Prostate gland (tissue), 2 donors: Measurements from ENCODE around the gene KRTAP12-4. TPM values are rescaled to one million over a fixed set of nuclear protein-coding genes. Genes with fewer than 3 reads are reported as not detected.
A peak's percentile ranks its signal among the peaks of the same experiment; 100 is the strongest.
"Not testable (repeated sequence)": the region's sequence is repeated elsewhere in the genome, so short reads cannot be mapped to it uniquely, and the experiment has no call there.

Experiments used
- DNase-seq: peaks from one replicate; pipeline ENCODE4 v3.0.0-alpha.2; 2019; ENCODE audit warnings: low spot score
- H3K27ac ChIP-seq, 2 donors: fragments of 200-600 bp; sonication (generic); 2 replicates each; pipeline ENCODE4 v1.5.1; 2017 to 2019
- H3K27me3 ChIP-seq: fragments of 200-600 bp; sonication (generic); replicated peaks from 2 replicates; pipeline ENCODE4 v1.5.1; 2019; ENCODE audit not compliant: insufficient read depth
- H3K36me3 ChIP-seq, 2 donors: fragments of 200-600 bp; sonication (generic); 1 replicate in 1 of 2; 2 replicates in 1 of 2; pipeline versions ENCODE4 v1.5.1 to v1.8.1; 2017 to 2019
- H3K4me1 ChIP-seq: fragments of 200-600 bp; sonication (generic); replicated peaks from 2 replicates; pipeline ENCODE4 v1.5.1; 2019
- H3K4me3 ChIP-seq, 2 donors: fragments of 200-600 bp; sonication (generic); 2 replicates each; pipeline ENCODE4 v1.5.1; 2017 to 2019
- H3K9me3 ChIP-seq: fragments of 200-600 bp; sonication (generic); 2 replicates; pipeline ENCODE4 v1.5.1; 2017
- POLR2A ChIP-seq: fragments of 450-650 bp; IDR thresholded peaks from one replicate; pipeline ENCODE4 v1.6.1; 2016; ENCODE audit warnings: antibody characterized with exemption, mild to moderate bottlenecking
- POLR2AphosphoS5 ChIP-seq: sonication (generic); formaldehyde crosslinking; IDR thresholded peaks from one replicate; pipeline ENCODE4 v1.6.1; 2017; ENCODE audit warnings: antibody characterized with exemption
- WGBS: methylation state at CpG from one replicate; pipeline ENCODE4 v1.1.5; 2018; 5-methylcytosine and 5-hydroxymethylcytosine counted together
- intact Hi-C: fragments of 100-400 bp; cut with DNase I; formaldehyde crosslinking; loops from one replicate; pipeline ENCODE4 v1.14.2; 2022
- total RNA-seq, 2 donors: library from RNA; depleted of rRNA; stranded (reverse); fragments of >200 nt; gene quantifications; one replicate each; pipeline ENCODE4 v1.1.0, GENCODE V29; 2016
- TF ChIP-seq, protein P1 (sequence below), 4 experiments: fragments of 200-600 bp in 2 of 4; fragments of 450-650 bp in 2 of 4; sonication (generic) in 2 of 4; IDR thresholded peaks; 1 replicate in 3 of 4; 2 replicates in 1 of 4; pipeline ENCODE4 v1.5.1; 2016 to 2019; ENCODE audit warnings: antibody characterized with exemption in 4 of 4, mild to moderate bottlenecking in 2 of 4, moderate library complexity in 2 of 4

KRTAP12-4 gene
- total RNA-seq, 2 donors from 2014 or later, result not detected

DNA sequence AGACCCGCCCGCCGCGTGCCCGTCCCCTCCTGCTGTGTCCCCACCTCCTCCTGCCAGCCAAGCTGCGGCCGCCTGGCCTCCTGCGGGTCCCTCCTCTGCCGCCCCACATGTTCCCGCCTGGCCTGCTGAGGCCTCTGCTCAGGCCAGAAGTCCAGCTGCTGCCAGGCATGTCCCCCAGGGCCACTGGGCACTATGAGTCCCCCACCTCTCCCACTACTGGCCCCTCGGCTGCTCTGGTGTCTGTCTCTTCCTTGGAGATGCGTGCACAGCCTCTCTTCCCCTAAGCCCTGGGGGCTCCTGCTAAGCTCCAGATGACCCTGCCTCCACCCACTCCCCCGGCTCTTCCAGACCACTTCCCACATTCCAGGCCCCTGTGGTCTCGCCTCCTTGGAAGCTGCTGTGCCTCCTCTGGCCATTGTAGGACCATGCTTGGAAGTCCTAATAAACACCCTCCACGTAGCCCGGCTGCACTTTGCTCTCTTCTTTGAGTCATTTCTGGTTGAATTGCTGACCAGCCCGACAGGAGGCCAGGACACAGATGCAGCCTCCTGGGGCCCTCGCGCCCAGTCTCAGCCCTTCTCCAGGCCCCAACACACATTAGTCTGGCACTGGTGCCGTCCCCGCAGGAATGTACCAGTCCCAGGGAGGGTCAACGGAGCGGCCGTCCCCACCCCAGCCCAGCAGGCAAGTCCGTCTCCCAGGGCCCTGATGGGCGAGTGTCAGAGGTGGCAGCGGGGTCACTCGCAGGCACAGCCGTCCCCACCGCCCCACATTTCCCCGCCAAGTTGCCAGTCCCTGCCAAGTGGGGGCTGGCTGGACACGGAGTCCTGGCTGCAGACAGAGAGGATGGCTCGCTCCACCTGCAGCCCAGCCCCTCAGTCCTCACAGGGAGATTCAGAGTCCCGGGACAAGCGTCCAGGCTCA is 43.6 kb upstream of the KRTAP12-4 start:
- Histone ChIP-seq H3K27ac (no peak overlapping the region), H3K4me3 (no peak overlapping the region), H3K9me3 (no peaks in the 10 kb centered on the region), H3K4me1 (no peaks in the 10 kb centered on the region), H3K36me3 (no peaks in the 10 kb centered on the region), H3K27me3 (peaks cover 14% of the 10 kb centered on the region)
- 43% methylated on average over 32 of the region's 35 CpGs for WGBS
- no peak for DNase-seq
- TF ChIP-seq POLR2A (no peak), POLR2AphosphoS5 (no peak)
- intact Hi-C loops, result no loop called here

DNA sequence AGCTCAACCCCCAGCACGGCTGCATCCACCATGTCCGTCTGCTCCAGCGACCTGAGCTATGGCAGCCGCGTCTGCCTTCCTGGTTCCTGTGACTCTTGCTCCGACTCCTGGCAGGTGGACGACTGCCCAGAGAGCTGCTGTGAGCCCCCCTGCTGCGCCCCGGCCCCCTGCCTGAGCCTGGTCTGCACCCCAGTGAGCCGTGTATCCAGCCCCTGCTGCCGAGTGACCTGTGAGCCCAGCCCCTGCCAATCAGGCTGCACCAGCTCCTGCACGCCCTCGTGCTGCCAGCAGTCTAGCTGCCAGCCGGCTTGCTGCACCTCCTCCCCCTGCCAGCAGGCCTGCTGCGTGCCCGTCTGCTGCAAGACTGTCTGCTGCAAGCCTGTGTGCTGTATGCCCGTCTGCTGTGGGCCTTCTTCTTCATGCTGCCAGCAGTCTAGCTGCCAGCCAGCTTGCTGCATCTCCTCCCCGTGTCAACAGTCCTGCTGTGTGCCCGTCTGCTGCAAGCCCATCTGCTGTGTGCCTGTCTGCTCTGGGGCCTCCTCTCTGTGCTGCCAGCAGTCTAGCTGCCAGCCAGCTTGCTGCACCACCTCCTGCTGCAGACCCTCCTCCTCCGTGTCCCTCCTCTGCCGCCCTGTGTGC is 42.8 kb upstream of the KRTAP12-4 start, which contains the start of gene KRTAP10-12:
Gene KRTAP10-12 (plus strand): TSS at position 1 of the 639 bp plus-strand sequence. CDS start 30 bp downstream, at position 31.
- H3K9me3 ChIP-seq, H3K27ac ChIP-seq, H3K4me1 ChIP-seq, DNase-seq, H3K36me3 ChIP-seq, intact Hi-C loops, H3K4me3 ChIP-seq: not testable (repeated sequence)
- peaks cover 14% of the 10 kb centered on the region for H3K27me3 ChIP-seq
- 45% methylated on average over 17 of the region's 21 CpGs for whole genome bisulfite sequencing

DNA sequence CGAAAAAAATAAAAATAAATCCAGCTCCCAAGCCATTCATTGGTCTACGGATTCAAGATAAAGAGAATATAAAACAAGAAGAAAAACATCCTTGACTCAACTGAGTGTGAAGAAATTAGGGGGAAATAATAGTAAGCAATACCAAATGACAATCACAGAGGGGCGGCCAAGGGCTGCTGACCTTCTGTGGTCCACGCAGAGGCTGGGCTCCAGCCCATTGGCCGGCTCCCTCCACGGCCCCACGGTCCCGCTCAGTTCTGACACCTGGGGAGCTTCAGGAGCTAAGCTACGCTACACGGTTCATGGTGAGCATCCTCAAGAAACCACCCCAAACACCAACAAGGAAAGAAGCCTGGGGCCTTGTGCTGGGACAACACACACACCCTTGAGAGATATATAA is 42.1 kb upstream of the KRTAP12-4 start:
- TF ChIP-seq POLR2A (no peak), POLR2AphosphoS5 (no peak)
- TF ChIP-seq, protein P1, sequence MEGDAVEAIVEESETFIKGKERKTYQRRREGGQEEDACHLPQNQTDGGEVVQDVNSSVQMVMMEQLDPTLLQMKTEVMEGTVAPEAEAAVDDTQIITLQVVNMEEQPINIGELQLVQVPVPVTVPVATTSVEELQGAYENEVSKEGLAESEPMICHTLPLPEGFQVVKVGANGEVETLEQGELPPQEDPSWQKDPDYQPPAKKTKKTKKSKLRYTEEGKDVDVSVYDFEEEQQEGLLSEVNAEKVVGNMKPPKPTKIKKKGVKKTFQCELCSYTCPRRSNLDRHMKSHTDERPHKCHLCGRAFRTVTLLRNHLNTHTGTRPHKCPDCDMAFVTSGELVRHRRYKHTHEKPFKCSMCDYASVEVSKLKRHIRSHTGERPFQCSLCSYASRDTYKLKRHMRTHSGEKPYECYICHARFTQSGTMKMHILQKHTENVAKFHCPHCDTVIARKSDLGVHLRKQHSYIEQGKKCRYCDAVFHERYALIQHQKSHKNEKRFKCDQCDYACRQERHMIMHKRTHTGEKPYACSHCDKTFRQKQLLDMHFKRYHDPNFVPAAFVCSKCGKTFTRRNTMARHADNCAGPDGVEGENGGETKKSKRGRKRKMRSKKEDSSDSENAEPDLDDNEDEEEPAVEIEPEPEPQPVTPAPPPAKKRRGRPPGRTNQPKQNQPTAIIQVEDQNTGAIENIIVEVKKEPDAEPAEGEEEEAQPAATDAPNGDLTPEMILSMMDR (IDR thresholded peaks at IDR 0.05), result no peak
- no peaks in the 10 kb centered on the region for H3K4me1 ChIP-seq
- peaks cover 14% of the 10 kb centered on the region for H3K27me3 ChIP-seq
- no peak overlapping the region for H3K4me3 ChIP-seq
- no peaks in the 10 kb centered on the region for H3K36me3 ChIP-seq
- intact Hi-C loops, result no loop called here
- DNase-seq, result no peak
- no peak overlapping the region for H3K27ac ChIP-seq
- no peaks in the 10 kb centered on the region for H3K9me3 ChIP-seq
- 71% methylated on average over 10 of the region's 10 CpGs for WGBS

DNA sequence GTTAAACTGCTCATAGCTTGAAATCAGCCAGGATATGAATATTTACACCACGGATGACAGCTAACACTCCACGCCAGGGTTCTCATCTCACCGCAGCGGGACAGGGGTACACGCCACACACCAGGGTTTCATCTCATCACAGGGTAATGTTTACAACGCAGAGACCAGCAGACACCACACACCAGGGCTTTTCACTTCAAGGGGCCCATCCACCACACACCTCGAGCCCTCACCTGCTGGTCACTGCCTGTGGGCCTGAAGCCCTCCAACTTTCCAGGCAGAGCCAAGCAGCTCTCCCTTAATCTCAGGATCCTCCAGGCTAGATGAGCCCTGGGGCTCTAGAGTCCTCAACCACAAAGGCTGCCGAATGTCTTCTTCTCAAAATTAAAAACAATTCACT is 41.2 kb upstream of the KRTAP12-4 start:
- no peak for TF ChIP-seq POLR2AphosphoS5
- TF ChIP-seq POLR2A, result no peak
- TF ChIP-seq, protein P1 (IDR thresholded peaks at IDR 0.05), result no peak
- Histone ChIP-seq H3K27me3 (peaks cover 11% of the 10 kb centered on the region), H3K36me3 (no peaks in the 10 kb centered on the region), H3K4me1 (no peaks in the 10 kb centered on the region), H3K9me3 (no peaks in the 10 kb centered on the region), H3K4me3 (no peak overlapping the region), H3K27ac (no peak overlapping the region)
- WGBS, result 79% methylated on average over 8 of the region's 8 CpGs
- DNase-seq, result no peak
- intact Hi-C loops, result no loop called here

DNA sequence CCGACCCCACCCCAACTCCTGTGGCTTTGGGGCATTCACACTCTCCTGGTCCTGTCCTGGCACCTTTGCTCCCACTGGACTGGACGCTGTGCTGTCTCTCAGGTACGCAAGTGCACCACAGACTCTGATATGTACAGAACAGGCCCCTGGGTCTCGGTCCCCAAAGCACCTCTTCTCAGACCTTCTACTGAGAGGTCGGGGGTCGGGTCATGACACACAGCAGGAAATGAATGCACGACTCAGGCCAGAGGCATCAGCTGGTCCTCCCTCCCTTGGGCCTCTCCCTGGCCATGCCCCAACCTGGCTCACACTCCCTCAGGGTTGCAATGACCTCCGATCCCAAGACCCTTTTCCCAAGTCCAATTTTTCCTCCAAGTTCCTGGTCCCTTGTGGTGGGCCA is 40.7 kb upstream of the KRTAP12-4 start:
- 73% methylated on average over 8 of the region's 8 CpGs for WGBS
- no peak for TF ChIP-seq POLR2AphosphoS5
- no peak for TF ChIP-seq POLR2A
- TF ChIP-seq, protein P1 (IDR thresholded peaks at IDR 0.05), result no peak
- Histone ChIP-seq H3K36me3 (no peaks in the 10 kb centered on the region), H3K4me3 (no peak overlapping the region), H3K27me3 (peaks cover 11% of the 10 kb centered on the region), H3K9me3 (no peaks in the 10 kb centered on the region), H3K4me1 (no peaks in the 10 kb centered on the region), H3K27ac (no peak overlapping the region)
- intact Hi-C loops, result no loop called here
- peak; percentile 2 for DNase-seq
